Calu3 (cell line): Measurements from ENCODE around the gene PCGF3. TPM values are rescaled to one million over a fixed set of nuclear protein-coding genes. Genes with fewer than 3 reads are reported as not detected.

Source experiments
- BruUV-seq: library from RNA; stranded (reverse); fragments of 400-500 nt; replicated peaks from 2 replicates; lab custom pipeline; 2021; lab: Mats Ljungman, UMichigan
- CTCF ChIA-PET: fragments of 300-600 bp; sonication (Branson Sonifier 250); formaldehyde crosslinking; loops from one replicate; lab custom pipeline; 2022; ENCODE audit warnings: antibody characterized with exemption; lab: Charles Lee
- DNase-seq: peaks from one replicate; pipeline ENCODE4 v3.0.0; 2022
- H3K27ac Mint-ChIP-seq: one replicate; pipeline ENCODE4 v1.8.0; 2022; ENCODE audit warnings: mixed read lengths; ENCODE audit not compliant: unreplicated experiment
- H3K27me3 Mint-ChIP-seq: one replicate; pipeline ENCODE4 v1.8.0; 2022; ENCODE audit warnings: mixed read lengths; ENCODE audit not compliant: unreplicated experiment
- H3K36me3 Mint-ChIP-seq: one replicate; pipeline ENCODE4 v1.8.0; 2022; ENCODE audit warnings: mild to moderate bottlenecking, moderate library complexity, mixed read lengths; ENCODE audit not compliant: insufficient read depth, unreplicated experiment
- H3K4me1 Mint-ChIP-seq: one replicate; pipeline ENCODE4 v1.8.0; 2022; ENCODE audit warnings: mild to moderate bottlenecking, low read depth, mixed read lengths; ENCODE audit not compliant: unreplicated experiment
- H3K4me3 Mint-ChIP-seq: one replicate; pipeline ENCODE4 v1.8.0; 2022; ENCODE audit warnings: mild to moderate bottlenecking, low read depth, moderate library complexity, mixed read lengths; ENCODE audit not compliant: unreplicated experiment
- H3K9me3 Mint-ChIP-seq: one replicate; pipeline ENCODE4 v1.8.0; 2022; ENCODE audit warnings: low read depth, mixed read lengths; ENCODE audit not compliant: unreplicated experiment
- intact Hi-C: fragments of 100-400 bp; cut with micrococcal nuclease; formaldehyde crosslinking; loops from one replicate; pipeline ENCODE4 v1.10.0; 2022; ENCODE audit not compliant: unreplicated experiment
- total RNA-seq: library from RNA; stranded (reverse); gene quantifications from 2 replicates; pipeline ENCODE4 v1.2.3, GENCODE V29; 2022
- TF ChIP-seq, protein P1 (sequence below): fragments of 200-600 bp; IDR thresholded peaks from one replicate; pipeline ENCODE4 v1.8.0; 2022; ENCODE audit warnings: antibody characterized with exemption; ENCODE audit not compliant: unreplicated experiment

Gene PCGF3
- total RNA-seq, 1 experiment from 2014 or later: 30.0 TPM

DNA sequence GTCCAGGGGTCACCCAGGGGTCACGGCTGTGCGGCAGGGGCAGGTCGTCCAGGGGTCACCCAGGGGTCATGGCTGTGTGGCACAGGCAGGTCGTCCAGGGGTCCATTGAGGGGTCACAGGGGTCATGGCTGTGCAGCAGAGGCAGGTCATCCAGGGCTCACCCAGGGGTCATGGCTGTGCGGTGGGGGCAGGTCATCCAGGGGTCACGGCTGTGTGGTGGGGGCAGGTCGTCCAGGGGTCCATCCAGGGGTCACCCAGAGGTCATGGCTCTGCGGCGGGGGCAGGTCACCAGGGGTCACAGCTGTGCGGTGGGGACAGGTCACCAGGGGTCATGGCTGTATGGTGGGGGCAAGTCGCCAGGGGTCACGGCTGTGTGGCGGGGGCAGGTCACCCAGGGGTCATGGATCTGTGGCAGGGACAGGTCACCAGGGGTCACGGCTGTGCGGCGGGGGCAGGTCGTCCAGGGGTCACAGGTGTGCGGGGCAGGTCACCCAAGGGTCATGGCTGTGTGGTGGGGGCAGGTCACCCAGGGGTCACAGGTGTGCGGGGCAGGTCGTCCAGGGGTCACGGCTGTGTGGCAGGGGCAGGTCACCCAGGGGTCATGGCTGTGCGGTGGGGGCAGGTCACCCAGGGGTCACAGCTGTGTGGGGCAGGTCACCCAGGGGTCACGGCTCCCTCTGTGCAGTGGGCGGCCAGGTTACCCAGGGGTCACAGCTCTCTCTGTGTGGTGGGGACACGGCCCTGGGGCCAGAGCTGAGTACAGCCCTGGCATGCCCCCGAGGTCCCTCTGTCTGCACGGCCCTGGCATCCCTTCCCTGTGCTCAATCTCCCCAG is 47.6 kb upstream of the PCGF3 start:
- no peak for DNase-seq
- H3K4me3 Mint-ChIP-seq: no peak overlapping the region
- CTCF ChIA-PET: no interaction called here
- TF ChIP-seq, protein P1, sequence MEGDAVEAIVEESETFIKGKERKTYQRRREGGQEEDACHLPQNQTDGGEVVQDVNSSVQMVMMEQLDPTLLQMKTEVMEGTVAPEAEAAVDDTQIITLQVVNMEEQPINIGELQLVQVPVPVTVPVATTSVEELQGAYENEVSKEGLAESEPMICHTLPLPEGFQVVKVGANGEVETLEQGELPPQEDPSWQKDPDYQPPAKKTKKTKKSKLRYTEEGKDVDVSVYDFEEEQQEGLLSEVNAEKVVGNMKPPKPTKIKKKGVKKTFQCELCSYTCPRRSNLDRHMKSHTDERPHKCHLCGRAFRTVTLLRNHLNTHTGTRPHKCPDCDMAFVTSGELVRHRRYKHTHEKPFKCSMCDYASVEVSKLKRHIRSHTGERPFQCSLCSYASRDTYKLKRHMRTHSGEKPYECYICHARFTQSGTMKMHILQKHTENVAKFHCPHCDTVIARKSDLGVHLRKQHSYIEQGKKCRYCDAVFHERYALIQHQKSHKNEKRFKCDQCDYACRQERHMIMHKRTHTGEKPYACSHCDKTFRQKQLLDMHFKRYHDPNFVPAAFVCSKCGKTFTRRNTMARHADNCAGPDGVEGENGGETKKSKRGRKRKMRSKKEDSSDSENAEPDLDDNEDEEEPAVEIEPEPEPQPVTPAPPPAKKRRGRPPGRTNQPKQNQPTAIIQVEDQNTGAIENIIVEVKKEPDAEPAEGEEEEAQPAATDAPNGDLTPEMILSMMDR: no peak
- H3K27ac Mint-ChIP-seq: no peak overlapping the region
- intact Hi-C loops: no loop called here
- no peaks in the 10 kb centered on the region for H3K27me3 Mint-ChIP-seq
- no peaks in the 10 kb centered on the region for H3K4me1 Mint-ChIP-seq
- peaks cover 15% of the 10 kb centered on the region for H3K9me3 Mint-ChIP-seq
- BruUV-seq: no TSS peak
- H3K36me3 Mint-ChIP-seq: peaks cover 10% of the 10 kb centered on the region

DNA sequence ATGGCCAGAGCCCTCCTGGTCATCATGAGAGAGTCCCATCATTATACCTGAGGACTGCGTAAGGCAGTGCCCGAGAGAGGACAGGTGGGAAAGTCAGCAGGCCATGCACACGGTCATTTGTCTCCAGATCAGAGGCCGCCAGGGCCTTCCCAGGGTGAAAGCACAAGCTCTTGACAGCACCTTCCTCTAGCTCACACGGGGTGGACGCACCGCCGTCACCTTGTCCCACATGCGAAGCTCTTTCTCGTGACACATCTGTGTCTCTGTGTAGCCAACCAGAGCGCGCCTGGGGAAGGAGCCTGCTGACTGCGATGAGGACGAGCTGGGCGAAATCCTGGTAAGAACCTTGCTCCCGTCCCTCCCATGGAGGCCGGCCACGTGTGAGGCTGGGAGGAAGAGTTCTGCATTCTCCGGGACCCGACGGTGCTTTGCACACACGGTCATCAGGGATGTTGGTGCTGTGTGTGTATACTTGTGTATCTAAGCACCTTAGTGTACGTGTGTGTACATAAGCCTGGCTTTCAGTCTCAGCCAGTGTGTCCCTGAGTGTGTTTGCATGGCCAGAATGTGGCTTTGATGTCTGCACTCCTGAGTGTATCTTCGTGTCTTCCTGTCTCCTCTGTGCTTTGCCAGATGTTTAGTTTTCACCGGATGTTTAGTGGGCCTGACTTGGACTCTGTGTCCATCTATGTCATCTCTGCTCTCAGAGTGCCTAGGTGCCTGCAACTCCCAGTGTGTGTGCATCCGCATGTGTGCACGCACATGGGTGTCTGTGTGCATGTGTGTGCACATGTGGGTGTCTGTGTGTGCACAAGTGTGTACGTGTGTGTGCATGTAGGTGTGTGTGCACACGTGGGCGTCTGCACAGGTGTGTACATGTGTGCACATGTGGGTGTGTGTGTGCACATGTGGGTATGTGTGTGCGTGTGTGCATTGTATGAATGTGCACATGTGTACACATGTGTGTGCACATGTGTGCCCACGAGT is 46.7 kb upstream of the PCGF3 start:
- BruUV-seq: no TSS peak

DNA sequence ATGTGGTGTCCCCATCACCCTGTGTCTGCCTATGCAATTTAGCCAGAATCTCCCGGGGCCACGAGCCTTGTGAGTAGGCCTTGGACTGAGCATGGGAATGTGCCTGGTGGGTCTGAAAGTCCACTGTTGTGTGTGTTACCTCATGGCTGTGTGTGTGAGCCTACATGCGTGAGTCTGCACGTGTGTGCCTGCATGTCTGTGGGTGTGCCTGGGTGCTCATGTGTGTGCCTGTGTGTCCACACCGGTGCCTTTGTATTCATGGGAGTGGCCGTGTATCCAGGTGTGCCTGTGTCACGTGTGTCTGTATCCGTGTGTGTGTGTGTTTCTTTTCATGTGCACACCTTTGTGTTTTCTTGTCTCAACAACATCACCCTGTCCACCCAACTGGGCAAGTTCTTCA is 45.8 kb upstream of the PCGF3 start:
- CTCF ChIA-PET: no interaction called here
- no TSS peak for BruUV-seq
- Mint-ChIP-seq H3K36me3 (peaks cover 10% of the 10 kb centered on the region), H3K27me3 (no peaks in the 10 kb centered on the region), H3K27ac (no peak overlapping the region), H3K4me3 (no peak overlapping the region), H3K9me3 (peaks cover 15% of the 10 kb centered on the region), H3K4me1 (no peaks in the 10 kb centered on the region)
- TF ChIP-seq, protein P1: no peak
- intact Hi-C loops: no loop called here
- no peak for DNase-seq

More for the DNA sequence above, 46.7 kb upstream of the PCGF3 start:
- H3K36me3 Mint-ChIP-seq: peaks cover 10% of the 10 kb centered on the region
- H3K27me3 Mint-ChIP-seq: no peaks in the 10 kb centered on the region
- H3K4me3 Mint-ChIP-seq: no peak overlapping the region
- H3K27ac Mint-ChIP-seq: no peak overlapping the region
- CTCF ChIA-PET: no interaction called here
- no peaks in the 10 kb centered on the region for H3K4me1 Mint-ChIP-seq
- H3K9me3 Mint-ChIP-seq: peaks cover 15% of the 10 kb centered on the region
- DNase-seq: no peak
- intact Hi-C loops: no loop called here
- TF ChIP-seq, protein P1: no peak

DNA sequence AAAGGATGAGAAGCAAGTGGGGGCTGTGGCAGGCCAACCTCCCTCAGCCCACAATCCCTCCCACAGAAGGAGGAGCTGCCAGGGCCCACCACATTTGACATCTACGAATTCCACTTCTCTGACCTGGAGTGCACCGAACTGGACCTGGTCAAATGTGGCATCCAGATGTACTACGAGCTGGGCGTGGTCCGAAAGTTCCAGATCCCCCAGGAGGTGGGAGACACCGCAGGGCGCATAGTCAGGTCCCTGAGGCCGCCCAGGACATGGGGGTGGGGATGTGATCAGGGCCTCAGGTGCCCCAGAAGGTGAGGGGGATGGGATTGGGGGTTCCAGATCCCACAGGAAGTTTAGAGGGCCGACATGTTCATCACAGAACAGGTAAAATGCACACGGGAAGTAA is 45.2 kb upstream of the PCGF3 start:
- Mint-ChIP-seq H3K27ac (no peak overlapping the region), H3K4me3 (no peak overlapping the region), H3K4me1 (no peaks in the 10 kb centered on the region), H3K36me3 (peaks cover 10% of the 10 kb centered on the region), H3K27me3 (no peaks in the 10 kb centered on the region), H3K9me3 (peaks cover 15% of the 10 kb centered on the region)
- no TSS peak for BruUV-seq
- CTCF ChIA-PET: no interaction called here
- intact Hi-C loops: no loop called here
- no peak for DNase-seq
- TF ChIP-seq, protein P1: no peak
